ENCODE results near the gene TNIK. TPM values are rescaled to one million over a fixed set of nuclear protein-coding genes. Genes with fewer than 3 reads are reported as not detected.

The TNIK gene
- total RNA-seq, 2 donors from 2014 or later: 9.0 to 11.6 TPM

DNA sequence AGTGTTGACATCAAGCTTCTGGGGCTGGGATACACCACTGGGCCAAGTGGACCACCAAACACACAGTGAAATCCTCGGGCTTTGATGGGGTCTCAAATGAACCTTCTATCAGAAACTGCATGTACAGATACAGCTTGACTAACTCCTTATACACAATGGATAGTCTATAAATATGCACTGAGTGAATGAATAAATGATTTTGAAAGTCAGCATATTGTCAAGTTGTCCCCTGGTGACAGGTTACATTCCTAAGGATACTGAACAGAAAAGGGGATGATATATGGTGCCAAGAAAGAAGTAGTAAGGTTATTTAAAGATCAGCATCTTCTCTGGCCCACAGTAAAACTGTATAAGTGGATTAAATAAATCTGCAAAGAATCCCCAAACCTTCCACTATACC lies 274.2 kb downstream of the TNIK start:
- no peak overlapping the region for H3K27ac ChIP-seq
- H3K36me3 ChIP-seq: no peaks in the 10 kb centered on the region
- no peak overlapping the region for H3K4me3 ChIP-seq
- TF ChIP-seq, protein P1, sequence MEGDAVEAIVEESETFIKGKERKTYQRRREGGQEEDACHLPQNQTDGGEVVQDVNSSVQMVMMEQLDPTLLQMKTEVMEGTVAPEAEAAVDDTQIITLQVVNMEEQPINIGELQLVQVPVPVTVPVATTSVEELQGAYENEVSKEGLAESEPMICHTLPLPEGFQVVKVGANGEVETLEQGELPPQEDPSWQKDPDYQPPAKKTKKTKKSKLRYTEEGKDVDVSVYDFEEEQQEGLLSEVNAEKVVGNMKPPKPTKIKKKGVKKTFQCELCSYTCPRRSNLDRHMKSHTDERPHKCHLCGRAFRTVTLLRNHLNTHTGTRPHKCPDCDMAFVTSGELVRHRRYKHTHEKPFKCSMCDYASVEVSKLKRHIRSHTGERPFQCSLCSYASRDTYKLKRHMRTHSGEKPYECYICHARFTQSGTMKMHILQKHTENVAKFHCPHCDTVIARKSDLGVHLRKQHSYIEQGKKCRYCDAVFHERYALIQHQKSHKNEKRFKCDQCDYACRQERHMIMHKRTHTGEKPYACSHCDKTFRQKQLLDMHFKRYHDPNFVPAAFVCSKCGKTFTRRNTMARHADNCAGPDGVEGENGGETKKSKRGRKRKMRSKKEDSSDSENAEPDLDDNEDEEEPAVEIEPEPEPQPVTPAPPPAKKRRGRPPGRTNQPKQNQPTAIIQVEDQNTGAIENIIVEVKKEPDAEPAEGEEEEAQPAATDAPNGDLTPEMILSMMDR (IDR thresholded peaks at IDR 0.05): no peak
- no peaks in the 10 kb centered on the region for H3K9me3 ChIP-seq
- no peak for DNase-seq (ENCODE audit: low spot score)
- peaks cover 0 to 25% of the 10 kb centered on the region in 2 donors for H3K4me1 ChIP-seq
- H3K27me3 ChIP-seq: no peaks in the 10 kb centered on the region

DNA sequence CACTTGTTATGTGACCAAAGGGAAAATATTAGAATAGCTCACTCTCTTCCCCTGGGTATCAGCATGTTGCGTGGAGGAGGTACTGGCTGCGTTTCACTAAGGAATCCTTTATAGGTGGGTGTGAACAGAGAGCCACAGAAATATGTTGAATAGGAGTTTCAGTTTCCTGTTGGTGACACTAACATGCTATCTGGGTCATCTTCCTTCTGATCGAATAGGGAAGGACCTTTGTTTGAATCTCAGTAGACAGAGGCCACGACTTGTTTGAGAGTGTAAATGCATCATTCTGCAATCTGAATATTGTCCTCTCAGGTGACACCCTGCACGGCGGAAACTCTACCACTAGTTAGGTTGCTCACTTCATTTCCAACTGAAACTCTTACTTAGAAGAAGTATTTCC lies 275.8 kb downstream of the TNIK start:
- DNase-seq (ENCODE audit: low spot score): no peak
- TF ChIP-seq, protein P1 (IDR thresholded peaks at IDR 0.05): no peak
- Histone ChIP-seq H3K4me1 (peaks cover 0 to 25% of the 10 kb centered on the region in 2 donors), H3K4me3 (no peak overlapping the region), H3K9me3 (no peaks in the 10 kb centered on the region), H3K27ac (no peak overlapping the region), H3K36me3 (no peaks in the 10 kb centered on the region), H3K27me3 (no peaks in the 10 kb centered on the region)

DNA sequence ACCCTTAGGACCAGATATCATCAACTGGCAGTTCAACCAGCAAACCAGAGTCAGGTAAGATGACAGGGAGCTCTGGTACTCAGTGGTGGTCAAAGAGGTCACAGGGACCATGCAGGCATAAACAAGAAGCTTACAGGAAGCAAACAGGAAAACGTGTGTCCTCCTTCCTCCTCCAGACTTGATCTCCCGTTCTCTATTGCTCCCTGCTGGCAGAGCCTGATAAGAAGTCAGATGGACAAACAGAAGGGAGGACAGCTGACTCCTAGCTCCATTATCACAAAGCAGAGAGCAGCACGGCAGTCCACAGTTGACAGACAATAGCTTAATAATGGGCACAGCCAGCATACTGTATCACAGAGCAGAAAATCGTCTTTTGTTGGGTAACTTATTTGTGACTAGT lies 277.2 kb downstream of the TNIK start:
- Histone ChIP-seq H3K4me3 (no peak overlapping the region), H3K27me3 (no peaks in the 10 kb centered on the region), H3K4me1 (peaks cover 0 to 25% of the 10 kb centered on the region in 2 donors), H3K36me3 (no peaks in the 10 kb centered on the region), H3K9me3 (no peaks in the 10 kb centered on the region), H3K27ac (no peak overlapping the region)
- DNase-seq (ENCODE audit: low spot score): no peak
- TF ChIP-seq, protein P1 (IDR thresholded peaks at IDR 0.05): no peak

DNA sequence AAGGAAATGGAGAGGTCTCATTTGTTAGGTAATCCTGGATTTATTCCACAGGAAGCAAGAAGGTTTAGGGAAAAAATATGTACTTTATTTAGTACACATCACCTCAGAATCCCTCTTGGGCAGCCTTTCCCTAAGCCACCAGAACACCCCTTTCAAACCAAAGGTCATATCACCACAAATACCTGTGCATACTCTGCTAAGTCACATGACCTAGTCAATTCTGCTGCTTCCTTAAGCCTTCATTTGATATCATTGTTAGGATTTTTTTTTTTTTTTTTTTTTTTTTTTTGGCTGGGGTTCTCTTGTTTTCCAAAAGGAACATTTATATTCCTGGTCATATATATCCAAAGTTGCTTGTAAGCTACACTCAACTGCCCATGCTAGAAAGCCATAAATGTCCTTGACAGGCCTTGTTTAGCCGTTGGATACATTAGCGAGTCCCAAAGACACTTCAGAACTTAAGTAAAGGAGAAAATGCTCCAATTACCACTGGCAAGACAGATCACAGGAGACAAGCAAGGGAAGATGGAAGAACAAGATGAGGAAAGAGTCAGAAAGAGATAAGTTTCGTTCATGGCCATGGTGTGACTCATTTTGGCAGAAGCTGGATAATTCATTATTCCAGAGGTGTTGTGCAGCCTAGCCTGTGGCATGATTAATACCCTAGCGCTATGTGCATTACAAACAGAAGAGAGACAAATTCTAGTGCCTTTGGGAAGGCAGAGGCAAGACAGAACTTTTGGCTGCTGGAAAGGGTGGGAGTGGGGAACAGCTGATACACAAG lies 278.1 kb downstream of the TNIK start:
- TF ChIP-seq, protein P1 (IDR thresholded peaks at IDR 0.05): no peak
- no peak for DNase-seq (ENCODE audit: low spot score)
- peaks cover 0 to 21% of the 10 kb centered on the region in 2 donors for H3K4me1 ChIP-seq

DNA sequence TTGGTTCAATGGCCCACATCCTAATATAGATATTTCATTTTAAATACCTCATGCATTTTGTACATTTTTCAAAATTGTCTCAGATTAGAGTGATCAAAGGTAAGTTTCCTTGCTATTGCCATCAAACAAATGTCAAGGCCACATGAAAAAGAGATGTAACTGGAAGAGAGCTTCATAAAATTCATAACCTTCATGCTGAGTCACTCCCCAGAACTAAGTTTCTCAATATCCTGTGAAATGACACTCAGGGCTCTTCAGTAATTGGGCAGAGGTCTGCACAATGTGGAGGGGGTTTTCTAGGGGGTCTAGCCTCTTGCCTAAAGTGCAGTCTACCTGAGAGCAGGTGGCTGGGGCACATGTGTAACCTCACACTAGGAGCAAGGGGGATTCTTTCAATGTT lies 281.5 kb downstream of the TNIK start:
- Histone ChIP-seq H3K4me1 (peaks cover 0 to 16% of the 10 kb centered on the region in 2 donors), H3K27me3 (no peaks in the 10 kb centered on the region), H3K36me3 (no peaks in the 10 kb centered on the region), H3K27ac (no peak overlapping the region), H3K4me3 (no peak overlapping the region), H3K9me3 (no peaks in the 10 kb centered on the region)
- DNase-seq (ENCODE audit: low spot score): no peak
- TF ChIP-seq, protein P1 (IDR thresholded peaks at IDR 0.05): no peak

More for the DNA sequence above, 278.1 kb downstream of the TNIK start:
- Histone ChIP-seq H3K27ac (no peak overlapping the region), H3K27me3 (no peaks in the 10 kb centered on the region), H3K9me3 (no peaks in the 10 kb centered on the region), H3K36me3 (no peaks in the 10 kb centered on the region), H3K4me3 (no peak overlapping the region)

DNA sequence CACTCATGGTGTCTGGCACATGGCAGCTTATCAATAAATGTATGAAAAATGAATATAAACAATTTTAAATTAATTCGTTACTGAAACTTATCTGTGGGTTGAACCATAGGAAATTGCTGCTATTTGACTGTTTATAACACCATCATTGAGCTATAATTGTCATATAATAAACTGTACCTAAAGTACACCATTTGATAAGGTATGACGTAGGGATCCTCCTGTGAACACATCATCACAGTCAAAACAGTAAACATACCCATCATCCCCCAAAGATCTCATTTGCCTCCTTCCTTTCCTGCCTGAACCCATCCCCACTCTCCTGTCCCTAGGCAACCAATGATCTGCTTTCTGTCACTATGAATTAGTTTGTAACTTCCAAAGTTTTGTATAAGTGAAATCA lies 282.7 kb downstream of the TNIK start:
- H3K4me3 ChIP-seq: no peak overlapping the region
- peaks cover 0 to 16% of the 10 kb centered on the region in 2 donors for H3K4me1 ChIP-seq
- no peak overlapping the region for H3K27ac ChIP-seq
- H3K9me3 ChIP-seq: no peaks in the 10 kb centered on the region
- H3K36me3 ChIP-seq: no peaks in the 10 kb centered on the region
- no peak for DNase-seq (ENCODE audit: low spot score)
- no peaks in the 10 kb centered on the region for H3K27me3 ChIP-seq
- TF ChIP-seq, protein P1 (IDR thresholded peaks at IDR 0.05): no peak

All from right atrium auricular region (tissue), 2 donors.